WTC11 (cell line): ENCODE measurements around the gene CPEB1. TPM values are rescaled to one million over a fixed set of nuclear protein-coding genes. Genes with fewer than 3 reads are reported as not detected.

Experiments used
- ATAC-seq: fragments of 200-7000 bp; cut with Tn5 transposase; 2 replicates; pipeline ENCODE4 v1.10.0; 2021; ENCODE audit warnings: mild to moderate bottlenecking, moderate library complexity
- CTCF ChIA-PET: fragments of 300-600 bp; sonication (Branson Sonifier 250); formaldehyde crosslinking; loops from one replicate; lab custom pipeline; 2021; ENCODE audit warnings: antibody characterized with exemption; lab: Charles Lee
- POLR2A ChIA-PET: fragments of 350-600 bp; sonication (Branson Sonifier 250); formaldehyde crosslinking; loops from one replicate; lab custom pipeline; 2021; ENCODE audit warnings: antibody characterized with exemption; lab: Charles Lee
- DNase-seq: peaks from one replicate; pipeline ENCODE4 v3.0.0; 2021; ENCODE audit warnings: low spot score
- H3K27ac Mint-ChIP-seq: 2 replicates; pipeline ENCODE4 v1.8.0; 2021; ENCODE audit warnings: mixed read lengths
- H3K27me3 Mint-ChIP-seq: 2 replicates; pipeline ENCODE4 v1.8.0; 2021; ENCODE audit warnings: low read depth, mild to moderate bottlenecking, moderate library complexity, mixed read lengths
- H3K36me3 Mint-ChIP-seq: 2 replicates; pipeline ENCODE4 v1.8.0; 2021; ENCODE audit warnings: mixed read lengths
- H3K4me1 Mint-ChIP-seq: 2 replicates; pipeline ENCODE4 v1.8.0; 2022; ENCODE audit warnings: mixed read lengths
- H3K4me3 Mint-ChIP-seq: 2 replicates; pipeline ENCODE4 v1.8.0; 2021; ENCODE audit warnings: mild to moderate bottlenecking, moderate library complexity, mixed read lengths
- H3K9me3 Mint-ChIP-seq: 2 replicates; pipeline ENCODE4 v1.8.0; 2021; ENCODE audit warnings: mixed read lengths
- CREM ChIP-seq: sonication (generic); formaldehyde crosslinking; IDR thresholded peaks from 2 replicates; pipeline ENCODE4 v1.8.1; 2022; ENCODE audit warnings: mild to moderate bottlenecking, missing genetic modification reagents, moderate library complexity
- FOXJ3 ChIP-seq: sonication (generic); formaldehyde crosslinking; IDR thresholded peaks from 2 replicates; pipeline ENCODE4 v1.9.0; 2021; ENCODE audit warnings: missing genetic modification reagents, mild to moderate bottlenecking, borderline replicate concordance
- FOXK1 ChIP-seq: sonication (generic); formaldehyde crosslinking; IDR thresholded peaks from 2 replicates; pipeline ENCODE4 v1.8.0; 2022; ENCODE audit warnings: mild to moderate bottlenecking, moderate library complexity, missing genetic modification reagents
- FOXP1 ChIP-seq: sonication (generic); formaldehyde crosslinking; IDR thresholded peaks from 2 replicates; pipeline ENCODE4 v1.8.0; 2022; ENCODE audit warnings: missing genetic modification reagents, mild to moderate bottlenecking, moderate library complexity, borderline replicate concordance
- IRF1 ChIP-seq: sonication (generic); formaldehyde crosslinking; IDR thresholded peaks from 2 replicates; pipeline ENCODE4 v1.8.0; 2023; ENCODE audit warnings: missing genetic modification reagents
- JAZF1 ChIP-seq: fragments of 250-450 bp; sonication (Bioruptor Pico); IDR thresholded peaks from 2 replicates; pipeline ENCODE4 v1.9.0; 2021; ENCODE audit warnings: moderate library complexity, mild to moderate bottlenecking, inconsistent platforms
- JUN ChIP-seq: sonication (generic); formaldehyde crosslinking; IDR thresholded peaks from 2 replicates; pipeline ENCODE4 v1.8.0; 2023; ENCODE audit warnings: mild to moderate bottlenecking, missing genetic modification reagents
- MAX ChIP-seq: sonication (generic); formaldehyde crosslinking; IDR thresholded peaks from 2 replicates; pipeline ENCODE4 v1.8.0; 2022; ENCODE audit warnings: mild to moderate bottlenecking, missing genetic modification reagents
- NFE2L1 ChIP-seq: sonication (generic); formaldehyde crosslinking; IDR thresholded peaks from 2 replicates; pipeline ENCODE4 v1.8.1; 2023; ENCODE audit warnings: missing genetic modification reagents
- NFYB ChIP-seq: sonication (generic); formaldehyde crosslinking; conservative IDR thresholded peaks from 2 replicates; pipeline ENCODE4 v1.8.0; 2022; ENCODE audit warnings: low read depth, missing genetic modification reagents
- RORB ChIP-seq: fragments of 250-450 bp; sonication (Bioruptor Pico); IDR thresholded peaks from 2 replicates; pipeline ENCODE4 v1.9.0; 2021; ENCODE audit warnings: mild to moderate bottlenecking
- SMAD3 ChIP-seq: sonication (generic); formaldehyde crosslinking; IDR thresholded peaks from 2 replicates; pipeline ENCODE4 v1.8.0; 2022; ENCODE audit warnings: missing genetic modification reagents, mild to moderate bottlenecking, borderline replicate concordance
- ZNF121 ChIP-seq: sonication (generic); formaldehyde crosslinking; IDR thresholded peaks from 2 replicates; pipeline ENCODE4 v1.8.0; 2023; ENCODE audit warnings: missing genetic modification reagents
- ZNF232 ChIP-seq: sonication (generic); formaldehyde crosslinking; IDR thresholded peaks from 2 replicates; pipeline ENCODE4 v1.8.0; 2022; ENCODE audit warnings: mild to moderate bottlenecking, missing genetic modification reagents
- ZNF423 ChIP-seq: fragments of 250-450 bp; sonication (Bioruptor Pico); IDR thresholded peaks from 2 replicates; pipeline ENCODE4 v2.1.2; 2022; ENCODE audit warnings: mild to moderate bottlenecking, moderate library complexity
- ZNF532 ChIP-seq: fragments of 250-450 bp; sonication (Bioruptor Pico); IDR thresholded peaks from 2 replicates; pipeline ENCODE4 v1.9.0; 2021; ENCODE audit warnings: mild to moderate bottlenecking, borderline replicate concordance
- total RNA-seq: library from RNA; stranded (reverse); gene quantifications from 3 replicates; pipeline ENCODE4 v1.2.3, GENCODE V29; 2021
- TF ChIP-seq, protein P1 (sequence below): sonication (generic); formaldehyde crosslinking; IDR thresholded peaks from 2 replicates; pipeline ENCODE4 v1.8.1; 2023; ENCODE audit warnings: mild to moderate bottlenecking, missing genetic modification reagents, moderate library complexity
- TF ChIP-seq, protein P2 (sequence below): sonication (generic); formaldehyde crosslinking; IDR thresholded peaks from 2 replicates; pipeline ENCODE4 v1.8.1; 2023; ENCODE audit warnings: mild to moderate bottlenecking, missing genetic modification reagents, borderline replicate concordance
- TF ChIP-seq, protein P3 (sequence below): sonication (generic); formaldehyde crosslinking; IDR thresholded peaks from 2 replicates; pipeline ENCODE4 v1.8.0; 2022; ENCODE audit warnings: mild to moderate bottlenecking, missing genetic modification reagents
- TF ChIP-seq, protein P4 (sequence below): sonication (generic); formaldehyde crosslinking; conservative IDR thresholded peaks from 2 replicates; pipeline ENCODE4 v1.8.1; 2022; ENCODE audit warnings: mild to moderate bottlenecking, missing genetic modification reagents

CPEB1 gene
- total RNA-seq, 1 experiment from 2014 or later, result 2.5 TPM

DNA sequence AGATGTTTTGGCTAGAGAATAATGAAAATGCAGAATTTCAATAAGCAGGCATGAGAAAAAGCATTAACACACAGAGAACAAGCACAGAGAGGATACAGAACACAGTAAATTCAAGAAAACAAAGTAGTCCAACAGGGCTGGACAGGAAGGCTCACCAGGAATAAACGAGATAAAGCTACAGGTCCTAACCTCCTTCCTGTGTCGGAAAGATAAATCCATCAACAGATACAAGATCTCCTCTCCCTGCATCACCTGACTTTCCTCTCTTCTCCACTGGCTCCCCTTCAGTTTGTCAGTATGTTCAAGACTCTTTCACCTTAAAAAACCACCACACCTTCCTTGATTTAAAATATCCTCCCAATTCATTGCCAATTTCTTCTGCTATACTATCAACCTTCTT, 11.4 kb downstream of the CPEB1 start:
- POLR2A ChIA-PET, result no interaction called here
- Mint-ChIP-seq H3K9me3 (no peaks in the 10 kb centered on the region), H3K4me1 (no peaks in the 10 kb centered on the region), H3K4me3 (no peak overlapping the region), H3K27ac (no peak overlapping the region), H3K27me3 (peaks cover 38% of the 10 kb centered on the region), H3K36me3 (no peaks in the 10 kb centered on the region)
- TF ChIP-seq, protein P1, sequence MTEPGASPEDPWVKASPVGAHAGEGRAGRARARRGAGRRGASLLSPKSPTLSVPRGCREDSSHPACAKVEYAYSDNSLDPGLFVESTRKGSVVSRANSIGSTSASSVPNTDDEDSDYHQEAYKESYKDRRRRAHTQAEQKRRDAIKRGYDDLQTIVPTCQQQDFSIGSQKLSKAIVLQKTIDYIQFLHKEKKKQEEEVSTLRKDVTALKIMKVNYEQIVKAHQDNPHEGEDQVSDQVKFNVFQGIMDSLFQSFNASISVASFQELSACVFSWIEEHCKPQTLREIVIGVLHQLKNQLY (CRISPR knock-in tag), result no peak
- no peak for TF ChIP-seq RORB
- TF ChIP-seq IRF1 (CRISPR knock-in tag), result no peak
- TF ChIP-seq NFYB (CRISPR knock-in tag), result no peak
- no peak for TF ChIP-seq CREM (CRISPR knock-in tag)
- no peak for TF ChIP-seq NFE2L1
- no peak for TF ChIP-seq FOXK1 (CRISPR knock-in tag)
- TF ChIP-seq ZNF423 (CRISPR knock-in tag), result no peak
- TF ChIP-seq, protein P2, sequence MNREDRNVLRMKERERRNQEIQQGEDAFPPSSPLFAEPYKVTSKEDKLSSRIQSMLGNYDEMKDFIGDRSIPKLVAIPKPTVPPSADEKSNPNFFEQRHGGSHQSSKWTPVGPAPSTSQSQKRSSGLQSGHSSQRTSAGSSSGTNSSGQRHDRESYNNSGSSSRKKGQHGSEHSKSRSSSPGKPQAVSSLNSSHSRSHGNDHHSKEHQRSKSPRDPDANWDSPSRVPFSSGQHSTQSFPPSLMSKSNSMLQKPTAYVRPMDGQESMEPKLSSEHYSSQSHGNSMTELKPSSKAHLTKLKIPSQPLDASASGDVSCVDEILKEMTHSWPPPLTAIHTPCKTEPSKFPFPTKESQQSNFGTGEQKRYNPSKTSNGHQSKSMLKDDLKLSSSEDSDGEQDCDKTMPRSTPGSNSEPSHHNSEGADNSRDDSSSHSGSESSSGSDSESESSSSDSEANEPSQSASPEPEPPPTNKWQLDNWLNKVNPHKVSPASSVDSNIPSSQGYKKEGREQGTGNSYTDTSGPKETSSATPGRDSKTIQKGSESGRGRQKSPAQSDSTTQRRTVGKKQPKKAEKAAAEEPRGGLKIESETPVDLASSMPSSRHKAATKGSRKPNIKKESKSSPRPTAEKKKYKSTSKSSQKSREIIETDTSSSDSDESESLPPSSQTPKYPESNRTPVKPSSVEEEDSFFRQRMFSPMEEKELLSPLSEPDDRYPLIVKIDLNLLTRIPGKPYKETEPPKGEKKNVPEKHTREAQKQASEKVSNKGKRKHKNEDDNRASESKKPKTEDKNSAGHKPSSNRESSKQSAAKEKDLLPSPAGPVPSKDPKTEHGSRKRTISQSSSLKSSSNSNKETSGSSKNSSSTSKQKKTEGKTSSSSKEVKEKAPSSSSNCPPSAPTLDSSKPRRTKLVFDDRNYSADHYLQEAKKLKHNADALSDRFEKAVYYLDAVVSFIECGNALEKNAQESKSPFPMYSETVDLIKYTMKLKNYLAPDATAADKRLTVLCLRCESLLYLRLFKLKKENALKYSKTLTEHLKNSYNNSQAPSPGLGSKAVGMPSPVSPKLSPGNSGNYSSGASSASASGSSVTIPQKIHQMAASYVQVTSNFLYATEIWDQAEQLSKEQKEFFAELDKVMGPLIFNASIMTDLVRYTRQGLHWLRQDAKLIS (CRISPR knock-in tag), result no peak
- no peak for TF ChIP-seq JAZF1 (CRISPR knock-in tag)
- TF ChIP-seq, protein P3, sequence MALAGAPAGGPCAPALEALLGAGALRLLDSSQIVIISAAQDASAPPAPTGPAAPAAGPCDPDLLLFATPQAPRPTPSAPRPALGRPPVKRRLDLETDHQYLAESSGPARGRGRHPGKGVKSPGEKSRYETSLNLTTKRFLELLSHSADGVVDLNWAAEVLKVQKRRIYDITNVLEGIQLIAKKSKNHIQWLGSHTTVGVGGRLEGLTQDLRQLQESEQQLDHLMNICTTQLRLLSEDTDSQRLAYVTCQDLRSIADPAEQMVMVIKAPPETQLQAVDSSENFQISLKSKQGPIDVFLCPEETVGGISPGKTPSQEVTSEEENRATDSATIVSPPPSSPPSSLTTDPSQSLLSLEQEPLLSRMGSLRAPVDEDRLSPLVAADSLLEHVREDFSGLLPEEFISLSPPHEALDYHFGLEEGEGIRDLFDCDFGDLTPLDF, result no peak
- no peak for TF ChIP-seq ZNF121 (CRISPR knock-in tag)
- no peak for ATAC-seq
- CTCF ChIA-PET, result no interaction called here
- no peak for DNase-seq

- CTCF ChIA-PET, result interaction anchor here (1.4 kb wide), 1 partner anchor 99 kb away, joined by 4 read pairs; no protein-coding TSS in a partner anchor
- no peak for ATAC-seq
- POLR2A ChIA-PET, result no interaction called here
- Mint-ChIP-seq H3K27ac (no peak overlapping the region), H3K4me3 (no peak overlapping the region), H3K4me1 (no peaks in the 10 kb centered on the region), H3K27me3 (peaks cover 5% of the 10 kb centered on the region), H3K9me3 (no peaks in the 10 kb centered on the region), H3K36me3 (no peaks in the 10 kb centered on the region)
- no peak for DNase-seq
- TF ChIP-seq FOXJ3 (no peak), ZNF232 (no peak)
Measured at GRCh38 chr15:82630033-82630432, 17.1 kb downstream of the CPEB1 start.

GRCh38 chr15:82625136-82625535, 22.0 kb downstream of the CPEB1 start:
- Mint-ChIP-seq H3K27me3 (no peaks in the 10 kb centered on the region), H3K4me3 (no peak overlapping the region), H3K36me3 (no peaks in the 10 kb centered on the region), H3K27ac (no peak overlapping the region), H3K4me1 (no peaks in the 10 kb centered on the region), H3K9me3 (no peaks in the 10 kb centered on the region)
- ChIA-PET POLR2A (no interaction called here), CTCF (no interaction called here)
- ATAC-seq, result no peak
- DNase-seq, result no peak
- TF ChIP-seq MAX (CRISPR knock-in tag) (no peak), ZNF532 (CRISPR knock-in tag) (no peak), SMAD3 (no peak), JUN (CRISPR knock-in tag) (no peak), FOXP1 (CRISPR knock-in tag) (no peak)
- TF ChIP-seq, protein P4, sequence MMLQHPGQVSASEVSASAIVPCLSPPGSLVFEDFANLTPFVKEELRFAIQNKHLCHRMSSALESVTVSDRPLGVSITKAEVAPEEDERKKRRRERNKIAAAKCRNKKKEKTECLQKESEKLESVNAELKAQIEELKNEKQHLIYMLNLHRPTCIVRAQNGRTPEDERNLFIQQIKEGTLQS (CRISPR knock-in tag), result no peak
